HepG2 (cell line): Measurements from ENCODE around the gene PEX13. TPM values are rescaled to one million over a fixed set of nuclear protein-coding genes. Genes with fewer than 3 reads are reported as not detected.

Experiments used
- ATAC-seq: fragments of 200-7000 bp; cut with Tn5 transposase; 3 replicates; pipeline ENCODE4 v1.9.1; 2020; ENCODE audit warnings: mild to moderate bottlenecking, moderate library complexity
- BruUV-seq: library from RNA; stranded (reverse); fragments of 400-500 nt; replicated peaks from 2 replicates; lab custom pipeline; 2021; lab: Mats Ljungman, UMichigan
- CTCF ChIA-PET: fragments of 300-600 bp; formaldehyde crosslinking; extraction: SDS; loops from one replicate; lab custom pipeline; 2021; ENCODE audit warnings: low total read pairs, inconsistent platforms, low intra/inter-chr PET ratio; lab: Yijun Ruan, JAX
- POLR2A ChIA-PET: fragments of 350-600 bp; sonication (Branson Sonifier 250); formaldehyde crosslinking; loops from one replicate; lab custom pipeline; 2020; ENCODE audit warnings: antibody characterized with exemption, inconsistent platforms; lab: Yijun Ruan, JAX
- DNase-seq: peaks from one replicate; pipeline ENCODE4 v3.0.0-alpha.2; 2015; ENCODE audit warnings: low spot score
- FAIRE-seq: peaks from 3 replicates; lab custom pipeline; 2011; peaks lifted over from hg19 to GRCh38; lab: Jason Lieb, UNC
- H2AFZ ChIP-seq: one replicate; pipeline ENCODE4 v1.6.1; 2011; ENCODE audit warnings: low read length, inconsistent platforms
- H3K27ac ChIP-seq: fragments of 300-600 bp; 3 replicates; pipeline ENCODE4 v1.8.0; 2011; ENCODE audit warnings: mixed run types, mild to moderate bottlenecking, mixed read lengths, low read length, inconsistent platforms; ENCODE audit not compliant: insufficient read depth; ENCODE audit errors: extremely low read length
- H3K27me3 ChIP-seq, 2 experiments: fragments of 200-600 bp in 1 of 2; 2 replicates in 1 of 2; 3 replicates in 1 of 2; pipeline versions ENCODE4 v1.6.0 to v1.8.0; 2011; ENCODE audit warnings: low read length in 2 of 2, mild to moderate bottlenecking in 2 of 2, moderate library complexity in 2 of 2, inconsistent platforms in 1 of 2; ENCODE audit not compliant: insufficient read depth in 2 of 2, control insufficient read depth in 1 of 2
- H3K36me3 ChIP-seq, 2 experiments: fragments of 200-600 bp in 1 of 2; replicated peaks in 1 of 2; 2 replicates in 1 of 2; 3 replicates in 1 of 2; pipeline versions ENCODE4 v1.5.1 to v1.8.0; 2011; ENCODE audit warnings: low read length in 2 of 2, inconsistent platforms in 1 of 2; ENCODE audit not compliant: insufficient read depth in 2 of 2, control insufficient read depth in 1 of 2
- H3K4me1 ChIP-seq: 2 replicates; pipeline ENCODE4 v1.5.1; 2012; ENCODE audit warnings: low read length, inconsistent platforms; ENCODE audit not compliant: insufficient read depth
- H3K4me2 ChIP-seq: 2 replicates; pipeline ENCODE4 v1.6.0; 2011; ENCODE audit warnings: low read depth, low read length, inconsistent platforms
- H3K4me3 ChIP-seq, 3 experiments: fragments of 200-600 bp in 1 of 3; sonication (generic), shearing (Covaris generic) in 1 of 3; replicated peaks in 1 of 3; 2 replicates each; pipeline ENCODE4 v1.5.1; 2011 to 2016; ENCODE audit warnings: low read length in 3 of 3, inconsistent platforms in 2 of 3, low read depth in 2 of 3, mild to moderate bottlenecking in 2 of 3, control low read depth in 1 of 3, mixed read lengths in 1 of 3; ENCODE audit not compliant: insufficient read depth in 1 of 3
- H3K79me2 ChIP-seq: one replicate; pipeline ENCODE4 v1.6.1; 2011; ENCODE audit warnings: low read length, inconsistent platforms; ENCODE audit not compliant: insufficient read depth
- H3K9ac ChIP-seq: 2 replicates; pipeline ENCODE4 v1.6.0; 2011; ENCODE audit warnings: mild to moderate bottlenecking, low read depth, low read length, inconsistent platforms; ENCODE audit not compliant: insufficient read depth
- H3K9me3 ChIP-seq: 2 replicates; pipeline ENCODE4 v1.5.1; 2012; ENCODE audit warnings: mild to moderate bottlenecking, low read length
- H4K20me1 ChIP-seq: 2 replicates; pipeline ENCODE4 v1.6.0; 2011; ENCODE audit warnings: inconsistent platforms, mild to moderate bottlenecking, low read length, moderate library complexity; ENCODE audit not compliant: insufficient read depth
- GATAD2A ChIP-seq: IDR thresholded peaks from 2 replicates; pipeline ENCODE4 v1.6.1; 2016
- HHEX ChIP-seq: IDR thresholded peaks from 2 replicates; pipeline ENCODE4 v1.6.1; 2016; ENCODE audit warnings: control low read depth
- MLLT10 ChIP-seq: sonication (generic); formaldehyde crosslinking; IDR thresholded peaks from 2 replicates; pipeline ENCODE4 v1.4.0; 2020; ENCODE audit warnings: missing genetic modification reagents
- NFKB2 ChIP-seq: sonication (generic); formaldehyde crosslinking; IDR thresholded peaks from 2 replicates; pipeline ENCODE4 v1.4.0; 2020; ENCODE audit warnings: missing genetic modification reagents, borderline replicate concordance
- NFRKB ChIP-seq: fragments of 450-650 bp; IDR thresholded peaks from 2 replicates; pipeline ENCODE4 v1.6.1; 2017
- RFX1 ChIP-seq: fragments of 450-650 bp; IDR thresholded peaks from 2 replicates; pipeline ENCODE4 v1.6.1; 2017
- RFX3 ChIP-seq: IDR thresholded peaks from 2 replicates; pipeline ENCODE4 v1.6.1; 2016; ENCODE audit warnings: missing biosample characterization, missing genetic modification reagents
- SRSF9 ChIP-seq: fragments of 200-400 bp; formaldehyde crosslinking; IDR thresholded peaks from 2 replicates; pipeline ENCODE4 v1.6.1; 2018; ENCODE audit warnings: borderline replicate concordance, mild to moderate bottlenecking, low read depth, low read length; ENCODE audit not compliant: insufficient read depth, poor library complexity, severe bottlenecking
- STAT6 ChIP-seq: sonication (generic); formaldehyde crosslinking; IDR thresholded peaks from 2 replicates; pipeline ENCODE4 v1.4.0; 2020; ENCODE audit warnings: missing genetic modification reagents, mild to moderate bottlenecking, borderline replicate concordance
- TARDBP ChIP-seq: sonication (generic); formaldehyde crosslinking; IDR thresholded peaks from 2 replicates; pipeline ENCODE4 v1.8.0; 2022; ENCODE audit warnings: mild to moderate bottlenecking, missing genetic modification reagents
- TP53 ChIP-seq: sonication (generic); formaldehyde crosslinking; conservative IDR thresholded peaks from 2 replicates; pipeline ENCODE4 v1.4.0; 2020; ENCODE audit warnings: missing genetic modification reagents
- ZNF121 ChIP-seq: sonication (generic); formaldehyde crosslinking; IDR thresholded peaks from 2 replicates; pipeline ENCODE4 v1.5.0; 2020; ENCODE audit warnings: mild to moderate bottlenecking, missing genetic modification reagents
- ZNF446 ChIP-seq: sonication (generic); formaldehyde crosslinking; IDR thresholded peaks from 2 replicates; pipeline ENCODE4 v1.5.0; 2020; ENCODE audit warnings: mild to moderate bottlenecking, missing genetic modification reagents
- ZNF567 ChIP-seq: sonication (generic); formaldehyde crosslinking; IDR thresholded peaks from 2 replicates; pipeline ENCODE4 v1.8.1; 2023; ENCODE audit warnings: mild to moderate bottlenecking, missing genetic modification reagents, borderline replicate concordance
- ZNF652 ChIP-seq: IDR thresholded peaks from 2 replicates; pipeline ENCODE4 v1.6.1; 2016; ENCODE audit warnings: low read depth, borderline replicate concordance
- ZNF788 ChIP-seq: sonication (generic); formaldehyde crosslinking; IDR thresholded peaks from 2 replicates; pipeline ENCODE4 v1.5.0; 2020; ENCODE audit warnings: mild to moderate bottlenecking, missing genetic modification reagents, borderline replicate concordance
- WGBS: methylation state at CpG from one replicate; pipeline ENCODE4 v1.1.6; 2017; ENCODE audit warnings: low lambda C conversion rate; 5-methylcytosine and 5-hydroxymethylcytosine counted together
- in situ Hi-C: cut with HindIII; loops from 2 replicates; pipeline ENCODE4 v1.10.0; 2017; ENCODE audit warnings: low pct_unique_long_range_greater_than_20kb; ENCODE audit not compliant: extremely low pct_ligation_motif_present
- intact Hi-C: fragments of 100-400 bp; cut with micrococcal nuclease; formaldehyde crosslinking; loops from one replicate; pipeline ENCODE4 v1.10.0; 2022; ENCODE audit not compliant: unreplicated experiment
- polyA plus RNA-seq, 8 experiments: library from polyadenylated mRNA; depleted of rRNA in 3 of 8; stranded (reverse) in 7 of 8; unstranded in 1 of 8; fragments of >200 nt; fragmentation: Illumina TruSeq in 4 of 8; extraction: Trizol in 4 of 8; gene quantifications; 2 replicates each; pipeline versions ENCODE4 v1.2.1 to v1.2.3, GENCODE V29; 2011 to 2016; ENCODE audit warnings: low read depth in 4 of 8, missing spikeins in 1 of 8, mixed read lengths in 1 of 8; ENCODE audit not compliant: insufficient read depth in 1 of 8
- total RNA-seq, 5 experiments: library from RNA; depleted of rRNA; stranded (reverse); fragments of >200 nt; fragmentation: Illumina TruSeq; extraction: Trizol; gene quantifications; 2 replicates each; pipeline ENCODE4 v1.2.3, GENCODE V29; 2016; ENCODE audit warnings: low read depth in 1 of 5
- TF ChIP-seq, protein P1 (sequence below): sonication (generic); formaldehyde crosslinking; IDR thresholded peaks from 2 replicates; pipeline ENCODE4 v1.5.0; 2020; ENCODE audit warnings: missing genetic modification reagents, mild to moderate bottlenecking, borderline replicate concordance
- TF ChIP-seq, protein P2 (sequence below): IDR thresholded peaks from 2 replicates; pipeline ENCODE4 v1.4.0; 2020; ENCODE audit warnings: mild to moderate bottlenecking, missing genetic modification reagents

Gene PEX13
- total and polyA plus RNA-seq, 2 of the 13 experiments (the other 11 are each of a cell fraction or from before 2014, with no cell fraction given), result 47.9 to 75.9 TPM

DNA sequence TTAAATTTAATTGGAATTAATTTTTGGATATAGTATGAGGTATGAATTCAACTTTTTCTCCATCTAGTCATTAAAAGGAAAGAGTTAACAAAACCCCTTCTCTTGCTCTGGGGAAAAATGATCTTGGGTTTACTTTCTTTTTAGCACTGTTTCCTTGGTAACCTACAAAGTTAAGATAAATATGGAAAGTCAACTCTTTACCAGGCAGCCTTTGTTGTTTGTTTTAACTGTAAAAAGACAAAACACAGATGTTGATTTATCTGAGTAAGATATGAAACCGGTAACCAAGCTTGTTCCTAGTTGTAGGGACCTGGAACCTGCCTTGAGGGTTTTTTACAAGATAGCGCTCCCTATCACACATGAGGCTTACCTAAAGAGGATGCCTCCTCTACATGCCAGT is 38.0 kb downstream of the PEX13 start:
- no peak overlapping the region for H3K9ac ChIP-seq
- CTCF ChIA-PET, result no interaction called here
- 71% methylated on average over 2 of the region's 2 CpGs for WGBS
- no peaks in the 10 kb centered on the region for H3K9me3 ChIP-seq
- POLR2A ChIA-PET, result no interaction called here
- peaks cover 12% of the 10 kb centered on the region; the same call in 1 of the 2 replicates for H3K4me1 ChIP-seq
- in situ Hi-C loops, result no loop called here
- no peaks in the 10 kb centered on the region for H4K20me1 ChIP-seq
- no peak for FAIRE-seq
- peak overlapping the region; percentile 60 for H3K27ac ChIP-seq
- H3K4me2 ChIP-seq, result no peak overlapping the region
- BruUV-seq, result TSS peak; percentile 28
- no peak overlapping the region for H2AFZ ChIP-seq
- H3K4me3 ChIP-seq, result no peak overlapping the region
- ATAC-seq, result 0 out of 3 replicates have a peak, but pooled peaks have one; percentile 23
- intact Hi-C loops, result no loop called here
- TF ChIP-seq HHEX (CRISPR knock-in tag) (no peak), ZNF567 (CRISPR knock-in tag) (no peak), RFX1 (peak; percentile 13; the same call in 1 of the 2 replicates), ZNF121 (CRISPR knock-in tag) (no peak), TARDBP (no peak), ZNF652 (CRISPR knock-in tag) (peak; percentile 62; the same call in 1 of the 2 replicates), NFKB2 (CRISPR knock-in tag) (no peak), GATAD2A (CRISPR knock-in tag) (0 out of 2 replicates have a peak, but pooled peaks have one; percentile 18), MLLT10 (no peak), NFRKB (no peak), STAT6 (CRISPR knock-in tag) (no peak), SRSF9 (no peak), RFX3 (CRISPR knock-in tag) (peak; percentile 18; the same call in 1 of the 2 replicates), ZNF446 (CRISPR knock-in tag) (no peak), ZNF788 (CRISPR knock-in tag) (no peak), TP53 (CRISPR knock-in tag) (no peak)
- TF ChIP-seq, protein P1, sequence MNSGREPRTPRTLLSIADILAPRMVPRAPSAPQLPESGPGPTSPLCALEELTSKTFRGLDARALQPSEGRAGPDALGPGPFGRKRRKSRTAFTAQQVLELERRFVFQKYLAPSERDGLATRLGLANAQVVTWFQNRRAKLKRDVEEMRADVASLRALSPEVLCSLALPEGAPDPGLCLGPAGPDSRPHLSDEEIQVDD (CRISPR knock-in tag), result no peak
- TF ChIP-seq, protein P2, sequence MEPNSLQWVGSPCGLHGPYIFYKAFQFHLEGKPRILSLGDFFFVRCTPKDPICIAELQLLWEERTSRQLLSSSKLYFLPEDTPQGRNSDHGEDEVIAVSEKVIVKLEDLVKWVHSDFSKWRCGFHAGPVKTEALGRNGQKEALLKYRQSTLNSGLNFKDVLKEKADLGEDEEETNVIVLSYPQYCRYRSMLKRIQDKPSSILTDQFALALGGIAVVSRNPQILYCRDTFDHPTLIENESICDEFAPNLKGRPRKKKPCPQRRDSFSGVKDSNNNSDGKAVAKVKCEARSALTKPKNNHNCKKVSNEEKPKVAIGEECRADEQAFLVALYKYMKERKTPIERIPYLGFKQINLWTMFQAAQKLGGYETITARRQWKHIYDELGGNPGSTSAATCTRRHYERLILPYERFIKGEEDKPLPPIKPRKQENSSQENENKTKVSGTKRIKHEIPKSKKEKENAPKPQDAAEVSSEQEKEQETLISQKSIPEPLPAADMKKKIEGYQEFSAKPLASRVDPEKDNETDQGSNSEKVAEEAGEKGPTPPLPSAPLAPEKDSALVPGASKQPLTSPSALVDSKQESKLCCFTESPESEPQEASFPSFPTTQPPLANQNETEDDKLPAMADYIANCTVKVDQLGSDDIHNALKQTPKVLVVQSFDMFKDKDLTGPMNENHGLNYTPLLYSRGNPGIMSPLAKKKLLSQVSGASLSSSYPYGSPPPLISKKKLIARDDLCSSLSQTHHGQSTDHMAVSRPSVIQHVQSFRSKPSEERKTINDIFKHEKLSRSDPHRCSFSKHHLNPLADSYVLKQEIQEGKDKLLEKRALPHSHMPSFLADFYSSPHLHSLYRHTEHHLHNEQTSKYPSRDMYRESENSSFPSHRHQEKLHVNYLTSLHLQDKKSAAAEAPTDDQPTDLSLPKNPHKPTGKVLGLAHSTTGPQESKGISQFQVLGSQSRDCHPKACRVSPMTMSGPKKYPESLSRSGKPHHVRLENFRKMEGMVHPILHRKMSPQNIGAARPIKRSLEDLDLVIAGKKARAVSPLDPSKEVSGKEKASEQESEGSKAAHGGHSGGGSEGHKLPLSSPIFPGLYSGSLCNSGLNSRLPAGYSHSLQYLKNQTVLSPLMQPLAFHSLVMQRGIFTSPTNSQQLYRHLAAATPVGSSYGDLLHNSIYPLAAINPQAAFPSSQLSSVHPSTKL (CRISPR knock-in tag), result no peak
- no peaks in the 10 kb centered on the region for H3K79me2 ChIP-seq
- no peaks in the 10 kb centered on the region for H3K27me3 ChIP-seq
- DNase-seq, result no peak
- peaks cover 4 to 17% of the 10 kb centered on the region in 2 experiments for H3K36me3 ChIP-seq
